HEK293T (cell line): ENCODE measurements around the gene AP3D1.

Experiments
- BHLHE40 ChIP-seq: fragments of 450-650 bp; IDR thresholded peaks from 2 replicates; pipeline ENCODE4 v1.6.1; 2016; ENCODE audit warnings: mild to moderate bottlenecking, moderate library complexity, borderline replicate concordance
- FOXA1 ChIP-seq: fragments of 450-650 bp; IDR thresholded peaks from 2 replicates; pipeline ENCODE4 v1.6.1; 2016; ENCODE audit warnings: mild to moderate bottlenecking
- FOXK2 ChIP-seq: fragments of 450-650 bp; IDR thresholded peaks from 2 replicates; pipeline ENCODE4 v1.6.1; 2016; ENCODE audit warnings: mild to moderate bottlenecking
- FOXM1 ChIP-seq: fragments of 450-650 bp; IDR thresholded peaks from 2 replicates; pipeline ENCODE4 v1.6.1; 2017; ENCODE audit warnings: mild to moderate bottlenecking, borderline replicate concordance
- NFRKB ChIP-seq: fragments of 450-650 bp; IDR thresholded peaks from 2 replicates; pipeline ENCODE4 v1.6.1; 2016; ENCODE audit warnings: mild to moderate bottlenecking, moderate library complexity
- SUZ12 ChIP-seq: fragments of 450-650 bp; IDR thresholded peaks from 2 replicates; pipeline ENCODE4 v1.6.1; 2016; ENCODE audit warnings: mild to moderate bottlenecking
- TARDBP ChIP-seq: fragments of 450-650 bp; IDR thresholded peaks from 2 replicates; pipeline ENCODE4 v1.6.1; 2016
- TF ChIP-seq, protein P1 (sequence below): fragments of 450-650 bp; IDR thresholded peaks from 2 replicates; pipeline ENCODE4 v1.6.1; 2016

DNA sequence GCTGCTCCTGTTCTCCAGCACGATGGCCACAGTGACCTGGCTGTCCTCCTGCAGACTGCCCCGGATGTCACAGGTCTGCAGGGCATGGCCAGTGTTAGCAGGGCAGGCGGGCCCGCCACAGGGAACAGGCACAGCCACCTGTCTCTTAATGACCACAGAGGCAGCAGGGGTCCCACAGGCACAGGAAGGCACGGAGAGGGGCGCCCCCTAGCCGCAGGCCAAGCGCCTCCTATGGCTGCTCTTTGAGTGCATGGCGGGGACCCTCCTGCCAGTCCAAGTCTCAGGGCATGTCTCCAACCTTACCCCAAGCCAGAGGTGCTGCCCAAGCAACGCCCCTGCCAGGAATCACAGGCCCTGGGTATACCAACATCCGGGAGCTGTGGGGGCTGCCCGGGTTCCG lies 40.5 kb downstream of the AP3D1 start:
- TF ChIP-seq NFRKB (no peak), BHLHE40 (no peak), TARDBP (no peak), FOXK2 (no peak), FOXA1 (no peak), SUZ12 (no peak), FOXM1 (no peak)
- TF ChIP-seq, protein P1, sequence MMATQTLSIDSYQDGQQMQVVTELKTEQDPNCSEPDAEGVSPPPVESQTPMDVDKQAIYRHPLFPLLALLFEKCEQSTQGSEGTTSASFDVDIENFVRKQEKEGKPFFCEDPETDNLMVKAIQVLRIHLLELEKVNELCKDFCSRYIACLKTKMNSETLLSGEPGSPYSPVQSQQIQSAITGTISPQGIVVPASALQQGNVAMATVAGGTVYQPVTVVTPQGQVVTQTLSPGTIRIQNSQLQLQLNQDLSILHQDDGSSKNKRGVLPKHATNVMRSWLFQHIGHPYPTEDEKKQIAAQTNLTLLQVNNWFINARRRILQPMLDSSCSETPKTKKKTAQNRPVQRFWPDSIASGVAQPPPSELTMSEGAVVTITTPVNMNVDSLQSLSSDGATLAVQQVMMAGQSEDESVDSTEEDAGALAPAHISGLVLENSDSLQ = no peak
